Peyer's patch (tissue), 4 donors: ENCODE results near the gene DEPP1.

ENCODE experiments used
- POLR2A ChIP-seq, 2 donors: fragments of 450-650 bp; IDR thresholded peaks; one replicate each; pipeline ENCODE4 v1.5.1; 2017; ENCODE audit warnings: antibody characterized with exemption in 2 of 2, mild to moderate bottlenecking in 2 of 2, moderate library complexity in 2 of 2
- TF ChIP-seq, protein P1 (sequence below), 6 experiments: fragments of 450-650 bp in 4 of 6; fragments of 200-600 bp in 2 of 6; sonication (generic) in 1 of 6; IDR thresholded peaks; one replicate each; pipeline ENCODE4 v1.5.1; 2017 to 2019; ENCODE audit warnings: antibody characterized with exemption in 6 of 6, mild to moderate bottlenecking in 3 of 6, moderate library complexity in 1 of 6

GRCh38 chr10:44937196-44938005 lies 41.2 kb downstream of the DEPP1 start:
- TF ChIP-seq, protein P1, sequence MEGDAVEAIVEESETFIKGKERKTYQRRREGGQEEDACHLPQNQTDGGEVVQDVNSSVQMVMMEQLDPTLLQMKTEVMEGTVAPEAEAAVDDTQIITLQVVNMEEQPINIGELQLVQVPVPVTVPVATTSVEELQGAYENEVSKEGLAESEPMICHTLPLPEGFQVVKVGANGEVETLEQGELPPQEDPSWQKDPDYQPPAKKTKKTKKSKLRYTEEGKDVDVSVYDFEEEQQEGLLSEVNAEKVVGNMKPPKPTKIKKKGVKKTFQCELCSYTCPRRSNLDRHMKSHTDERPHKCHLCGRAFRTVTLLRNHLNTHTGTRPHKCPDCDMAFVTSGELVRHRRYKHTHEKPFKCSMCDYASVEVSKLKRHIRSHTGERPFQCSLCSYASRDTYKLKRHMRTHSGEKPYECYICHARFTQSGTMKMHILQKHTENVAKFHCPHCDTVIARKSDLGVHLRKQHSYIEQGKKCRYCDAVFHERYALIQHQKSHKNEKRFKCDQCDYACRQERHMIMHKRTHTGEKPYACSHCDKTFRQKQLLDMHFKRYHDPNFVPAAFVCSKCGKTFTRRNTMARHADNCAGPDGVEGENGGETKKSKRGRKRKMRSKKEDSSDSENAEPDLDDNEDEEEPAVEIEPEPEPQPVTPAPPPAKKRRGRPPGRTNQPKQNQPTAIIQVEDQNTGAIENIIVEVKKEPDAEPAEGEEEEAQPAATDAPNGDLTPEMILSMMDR (IDR thresholded peaks at IDR 0.05): no peak
- no peak for TF ChIP-seq POLR2A (IDR thresholded peaks at IDR 0.05)
